GM21447 (cell line): ENCODE measurements around the gene ZNF438.
"Not testable (repeated sequence)": the region's sequence is repeated elsewhere in the genome, so short reads cannot be mapped to it uniquely, and the experiment has no call there.

Source experiments
- ATAC-seq: cut with Tn5 transposase; IDR thresholded peaks from one replicate; pipeline ENCODE4 v1.9.1; 2021; ENCODE audit not compliant: unreplicated experiment

The ZNF438 gene

DNA sequence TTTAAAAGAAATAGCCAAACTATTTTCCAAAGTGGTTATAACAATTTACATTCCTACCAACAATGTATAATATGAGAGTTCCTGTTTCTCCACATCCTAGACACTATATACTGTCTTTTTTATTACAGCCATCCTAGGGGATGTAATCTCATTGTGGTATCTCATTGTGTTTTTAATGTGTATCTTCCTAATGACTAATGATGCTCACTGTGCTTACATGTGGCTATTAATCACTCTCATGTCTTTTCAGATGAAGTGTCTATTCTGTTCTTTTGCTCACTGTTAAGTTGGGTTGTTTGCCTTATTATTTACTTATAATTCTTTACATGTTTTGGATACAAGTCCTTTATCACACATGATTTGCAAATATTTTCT is 71.8 kb downstream of the ZNF438 start:
- peak; percentile 19 for ATAC-seq

- ATAC-seq = not testable (repeated sequence)
These were observed 82.4 kb downstream of the ZNF438 start for GRCh38 chr10:30949218-30949617.

- no peak for ATAC-seq
These were observed 87.7 kb downstream of the ZNF438 start for GRCh38 chr10:30944005-30944404.

GRCh38 chr10:30943451-30943850 is 88.2 kb downstream of the ZNF438 start:
- no peak for ATAC-seq

GRCh38 chr10:30940256-30940655 is 91.4 kb downstream of the ZNF438 start:
- no peak for ATAC-seq

- ATAC-seq = no peak
These were observed 91.9 kb downstream of the ZNF438 start for GRCh38 chr10:30939643-30940251.

- ATAC-seq = no peak
These were observed 96.6 kb downstream of the ZNF438 start for GRCh38 chr10:30935078-30935477.

DNA sequence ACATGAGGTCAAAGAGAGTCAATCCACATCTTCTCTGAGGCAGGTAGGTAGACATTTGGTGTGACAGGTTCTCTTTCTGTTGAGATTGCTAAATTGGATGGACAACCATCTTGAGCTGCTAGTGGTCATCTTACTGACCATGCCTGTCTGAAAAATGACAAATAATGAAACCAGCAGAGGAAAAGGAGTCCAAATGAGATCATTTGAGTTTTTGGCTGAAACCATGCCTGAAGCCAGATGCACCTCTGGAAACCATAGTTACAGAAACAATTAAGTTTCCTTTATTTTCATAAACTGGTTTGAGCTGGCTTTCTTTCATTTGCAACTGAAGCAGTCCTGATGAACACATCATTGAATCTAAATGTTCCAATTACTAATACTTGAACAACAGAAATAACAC is 100.6 kb downstream of the ZNF438 start:
- no peak for ATAC-seq

DNA sequence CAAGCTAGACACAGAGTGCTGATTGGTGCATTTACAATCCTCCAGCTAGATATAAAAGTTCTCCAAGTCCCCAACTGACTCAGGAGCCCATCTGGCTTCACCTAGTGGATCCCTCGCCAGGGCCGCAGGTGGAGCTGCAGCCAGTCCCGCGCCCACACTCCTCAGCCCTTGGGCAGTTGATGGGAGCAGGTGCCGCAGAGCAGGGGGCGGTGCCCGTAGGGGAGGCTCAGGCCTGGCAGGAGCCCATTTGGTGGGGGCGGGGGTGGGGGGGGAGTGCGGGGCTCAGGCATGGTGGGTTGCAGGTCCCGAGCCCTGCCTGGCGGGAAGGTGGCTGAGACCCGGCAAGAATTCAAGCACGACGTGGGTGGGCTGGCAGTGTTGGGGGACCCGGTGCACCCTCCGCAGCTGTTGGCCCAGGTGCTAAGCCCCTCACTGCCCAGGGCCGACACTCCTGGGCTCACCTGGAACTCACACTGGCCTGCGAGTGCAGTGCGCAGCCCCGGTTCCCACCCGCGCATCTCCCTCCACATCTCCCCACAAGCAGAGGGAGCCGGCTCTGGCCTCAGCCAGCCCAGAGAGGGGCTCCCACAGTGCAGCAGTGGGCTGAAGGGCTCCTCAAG is 101.7 kb downstream of the ZNF438 start:
- ATAC-seq = no peak

GRCh38 chr10:30929311-30929729 is 102.3 kb downstream of the ZNF438 start:
- not testable (repeated sequence) for ATAC-seq

DNA sequence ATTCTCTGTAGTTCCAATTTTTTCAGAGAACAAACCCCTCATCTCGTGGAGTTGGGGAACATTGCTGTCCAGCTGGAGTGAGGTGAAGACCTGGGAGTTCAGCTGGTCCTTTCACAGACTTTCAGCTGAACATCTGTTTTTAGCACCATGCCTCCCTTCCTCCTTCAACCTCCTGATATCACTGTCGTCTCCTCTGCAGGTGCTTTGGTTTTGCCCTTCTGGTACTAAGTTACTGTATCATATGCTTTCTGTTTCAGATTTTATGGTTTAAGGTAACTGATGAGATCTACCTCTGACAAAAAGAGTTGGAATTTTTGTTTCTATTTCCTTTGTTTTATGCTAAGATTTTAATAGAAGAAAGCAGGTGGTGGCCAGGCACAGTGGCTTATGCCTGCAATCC is 102.9 kb downstream of the ZNF438 start:
- peak; percentile 57 for ATAC-seq

DNA sequence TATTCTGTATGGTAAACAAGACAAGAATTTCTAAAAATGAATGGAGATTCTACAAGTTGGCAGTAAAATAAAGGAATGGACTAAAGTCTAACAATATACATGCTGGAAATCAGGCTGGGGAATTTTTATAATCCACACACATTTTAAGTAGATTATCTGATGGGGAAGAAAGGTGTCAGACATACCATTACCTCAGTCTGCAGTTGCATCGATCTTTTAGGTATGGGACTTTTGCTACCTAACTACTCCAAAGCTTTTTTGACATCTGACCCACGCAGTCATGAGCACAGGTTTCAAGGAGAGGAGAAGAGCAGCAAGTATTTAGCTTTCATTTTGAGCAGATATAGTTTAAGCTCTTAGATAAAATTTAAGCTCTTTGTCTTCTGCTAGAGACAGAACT is 113.0 kb downstream of the ZNF438 start:
- ATAC-seq = no peak

GRCh38 chr10:30917789-30918188 is 113.9 kb downstream of the ZNF438 start:
- ATAC-seq = no peak

GRCh38 chr10:30917067-30917466 is 114.6 kb downstream of the ZNF438 start:
- no peak for ATAC-seq

DNA sequence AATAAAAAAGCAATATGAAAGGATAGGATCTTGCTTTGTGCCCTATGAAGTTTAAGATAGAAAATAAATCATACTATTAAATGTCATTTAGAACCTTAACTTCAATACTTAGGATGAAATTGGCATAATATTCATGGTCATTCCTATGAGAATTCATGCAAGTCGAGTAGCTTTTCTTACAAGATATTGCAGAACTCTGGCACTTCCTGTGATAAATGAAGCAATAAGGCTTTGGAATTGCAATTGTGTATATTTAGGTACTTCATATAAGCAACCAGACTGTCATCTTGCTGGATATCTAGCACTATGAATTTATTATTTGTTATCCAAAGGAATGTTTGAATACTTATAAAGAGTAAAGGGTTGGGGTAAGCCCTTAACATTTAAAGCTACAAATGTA is 116.5 kb downstream of the ZNF438 start:
- no peak for ATAC-seq

GRCh38 chr10:30911303-30911863 is 120.3 kb downstream of the ZNF438 start:
- no peak for ATAC-seq

GRCh38 chr10:30903397-30904138 is 128.1 kb downstream of the ZNF438 start:
- no peak for ATAC-seq

- no peak for ATAC-seq
These were observed 128.9 kb downstream of the ZNF438 start for GRCh38 chr10:30902621-30903396.

DNA sequence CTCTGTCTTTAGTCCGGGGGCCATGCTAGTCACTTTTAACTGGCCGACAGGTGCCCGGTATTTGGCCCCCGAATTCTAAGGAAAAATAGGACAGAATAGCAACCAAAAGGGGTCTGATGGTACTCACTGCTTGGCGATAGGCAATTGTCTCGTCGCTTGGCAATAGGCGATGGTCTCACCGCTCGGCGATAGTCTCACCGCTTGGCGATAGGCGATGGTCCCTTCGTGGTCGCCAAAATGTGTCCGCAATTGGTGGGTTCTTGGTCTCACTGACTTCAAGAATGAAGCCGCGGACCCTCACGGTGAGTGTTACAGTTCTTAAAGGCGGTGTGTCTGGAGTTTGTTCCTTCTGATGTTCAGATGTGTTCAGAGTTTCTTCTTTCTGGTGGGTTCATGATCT is 130.2 kb downstream of the ZNF438 start:
- ATAC-seq = not testable (repeated sequence)

- no peak for ATAC-seq
These were observed 132.7 kb downstream of the ZNF438 start for GRCh38 chr10:30898964-30899363.

DNA sequence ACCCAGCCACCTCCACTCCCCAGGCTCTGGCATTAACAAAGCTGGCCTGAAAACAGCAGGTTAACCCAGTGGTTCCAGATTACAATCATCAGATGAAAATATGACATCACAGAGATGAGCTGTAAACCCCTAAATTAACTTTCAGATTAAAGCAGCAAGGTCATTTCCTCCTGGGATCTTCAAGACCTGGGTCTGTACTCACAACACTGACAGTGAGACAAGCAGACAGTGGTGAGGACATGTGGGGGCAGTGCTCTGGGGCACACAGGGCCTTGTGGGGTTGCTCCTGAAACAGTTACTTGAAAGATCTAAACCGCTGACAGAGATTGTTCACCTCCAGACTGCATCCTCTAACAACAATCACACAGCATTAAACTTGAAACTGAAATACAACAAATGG is 134.1 kb downstream of the ZNF438 start:
- no peak for ATAC-seq
